DOHH2 (cell line): ENCODE data around the gene SLC9A1.
A peak's percentile ranks its signal among the peaks of the same experiment; 100 is the strongest.

Experiments used
- H3F3A ChIP-seq: fragments of 200-600 bp; sonication (generic), shearing (Covaris generic); 2 replicates; pipeline ENCODE4 v1.6.0; 2016; ENCODE audit warnings: antibody characterized with exemption, mild to moderate bottlenecking; ENCODE audit not compliant: control insufficient read depth, insufficient read depth
- H3K27ac ChIP-seq: fragments of 200-600 bp; sonication (generic); 2 replicates; pipeline ENCODE4 v1.5.1; 2014; ENCODE audit warnings: low read depth, mild to moderate bottlenecking, low read length, moderate library complexity
- H3K27me3 ChIP-seq: fragments of 200-600 bp; sonication (generic); 2 replicates; pipeline ENCODE4 v1.6.1; 2014; ENCODE audit warnings: mild to moderate bottlenecking, low read length, mixed read lengths; ENCODE audit not compliant: control insufficient read depth
- H3K36me3 ChIP-seq: fragments of 200-600 bp; sonication (generic); 2 replicates; pipeline ENCODE4 v1.6.1; 2014; ENCODE audit warnings: mild to moderate bottlenecking, low read length, moderate library complexity, mixed read lengths; ENCODE audit not compliant: control insufficient read depth
- H3K4me1 ChIP-seq: fragments of 200-600 bp; sonication (generic); 2 replicates; pipeline ENCODE4 v1.6.1; 2014; ENCODE audit warnings: mild to moderate bottlenecking, low read length, mixed read lengths; ENCODE audit not compliant: control insufficient read depth
- H3K4me2 ChIP-seq: fragments of 200-600 bp; sonication (generic); 2 replicates; pipeline ENCODE4 v1.6.0; 2014; ENCODE audit warnings: mild to moderate bottlenecking, low read length, moderate library complexity
- H3K4me3 ChIP-seq: fragments of 200-600 bp; sonication (generic); 2 replicates; pipeline ENCODE4 v1.5.1; 2014; ENCODE audit warnings: mild to moderate bottlenecking, low read length, mixed read lengths
- H3K79me2 ChIP-seq: fragments of 200-600 bp; sonication (generic); 2 replicates; pipeline ENCODE4 v1.6.1; 2014; ENCODE audit warnings: mild to moderate bottlenecking, low read length, mixed read lengths; ENCODE audit not compliant: control insufficient read depth
- H3K9me2 ChIP-seq: fragments of 200-600 bp; sonication (generic); replicated peaks from 2 replicates; pipeline ENCODE4 v1.6.1; 2014; ENCODE audit warnings: mild to moderate bottlenecking, low read length, mixed read lengths; ENCODE audit not compliant: control insufficient read depth
- H3K9me3 ChIP-seq: fragments of 200-600 bp; sonication (generic); 2 replicates; pipeline ENCODE4 v1.6.1; 2014; ENCODE audit warnings: antibody characterized with exemption, low read length, mixed read lengths; ENCODE audit not compliant: control insufficient read depth, insufficient read depth
- H4K20me1 ChIP-seq: fragments of 200-600 bp; sonication (generic); 2 replicates; pipeline ENCODE4 v1.6.0; 2014; ENCODE audit warnings: low read depth, mild to moderate bottlenecking, antibody characterized with exemption, low read length, moderate library complexity; ENCODE audit not compliant: control insufficient read depth, insufficient read depth
- EZH2phosphoT487 ChIP-seq: fragments of 200-600 bp; sonication (generic); IDR thresholded peaks from 2 replicates; pipeline ENCODE4 v1.6.1; 2017; ENCODE audit warnings: borderline replicate concordance, mild to moderate bottlenecking, antibody characterized with exemption, low read length, moderate library complexity, mixed read lengths
- TF ChIP-seq, protein P1 (sequence below): fragments of 200-600 bp; sonication (generic); IDR thresholded peaks from one replicate; pipeline ENCODE4 v1.5.1; 2014; ENCODE audit warnings: antibody characterized with exemption, mild to moderate bottlenecking, low read depth, low read length; ENCODE audit not compliant: poor library complexity, severe bottlenecking

The SLC9A1 gene

GRCh38 chr1:27101054-27101491 is 53.9 kb downstream of the SLC9A1 start:
- Histone ChIP-seq H3K4me1 (peaks cover 19% of the 10 kb centered on the region), H3K4me3 (no peak overlapping the region), H3K27ac (no peak overlapping the region), H4K20me1 (no peaks in the 10 kb centered on the region), H3K36me3 (peaks cover 9% of the 10 kb centered on the region), H3K79me2 (no peaks in the 10 kb centered on the region), H3K9me3 (no peaks in the 10 kb centered on the region), H3K4me2 (no peak overlapping the region), H3K9me2 (no peaks in the 10 kb centered on the region), H3F3A (peaks cover 7% of the 10 kb centered on the region), H3K27me3 (no peaks in the 10 kb centered on the region)
- TF ChIP-seq, protein P1, sequence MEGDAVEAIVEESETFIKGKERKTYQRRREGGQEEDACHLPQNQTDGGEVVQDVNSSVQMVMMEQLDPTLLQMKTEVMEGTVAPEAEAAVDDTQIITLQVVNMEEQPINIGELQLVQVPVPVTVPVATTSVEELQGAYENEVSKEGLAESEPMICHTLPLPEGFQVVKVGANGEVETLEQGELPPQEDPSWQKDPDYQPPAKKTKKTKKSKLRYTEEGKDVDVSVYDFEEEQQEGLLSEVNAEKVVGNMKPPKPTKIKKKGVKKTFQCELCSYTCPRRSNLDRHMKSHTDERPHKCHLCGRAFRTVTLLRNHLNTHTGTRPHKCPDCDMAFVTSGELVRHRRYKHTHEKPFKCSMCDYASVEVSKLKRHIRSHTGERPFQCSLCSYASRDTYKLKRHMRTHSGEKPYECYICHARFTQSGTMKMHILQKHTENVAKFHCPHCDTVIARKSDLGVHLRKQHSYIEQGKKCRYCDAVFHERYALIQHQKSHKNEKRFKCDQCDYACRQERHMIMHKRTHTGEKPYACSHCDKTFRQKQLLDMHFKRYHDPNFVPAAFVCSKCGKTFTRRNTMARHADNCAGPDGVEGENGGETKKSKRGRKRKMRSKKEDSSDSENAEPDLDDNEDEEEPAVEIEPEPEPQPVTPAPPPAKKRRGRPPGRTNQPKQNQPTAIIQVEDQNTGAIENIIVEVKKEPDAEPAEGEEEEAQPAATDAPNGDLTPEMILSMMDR: no peak
- TF ChIP-seq EZH2phosphoT487: no peak

DNA sequence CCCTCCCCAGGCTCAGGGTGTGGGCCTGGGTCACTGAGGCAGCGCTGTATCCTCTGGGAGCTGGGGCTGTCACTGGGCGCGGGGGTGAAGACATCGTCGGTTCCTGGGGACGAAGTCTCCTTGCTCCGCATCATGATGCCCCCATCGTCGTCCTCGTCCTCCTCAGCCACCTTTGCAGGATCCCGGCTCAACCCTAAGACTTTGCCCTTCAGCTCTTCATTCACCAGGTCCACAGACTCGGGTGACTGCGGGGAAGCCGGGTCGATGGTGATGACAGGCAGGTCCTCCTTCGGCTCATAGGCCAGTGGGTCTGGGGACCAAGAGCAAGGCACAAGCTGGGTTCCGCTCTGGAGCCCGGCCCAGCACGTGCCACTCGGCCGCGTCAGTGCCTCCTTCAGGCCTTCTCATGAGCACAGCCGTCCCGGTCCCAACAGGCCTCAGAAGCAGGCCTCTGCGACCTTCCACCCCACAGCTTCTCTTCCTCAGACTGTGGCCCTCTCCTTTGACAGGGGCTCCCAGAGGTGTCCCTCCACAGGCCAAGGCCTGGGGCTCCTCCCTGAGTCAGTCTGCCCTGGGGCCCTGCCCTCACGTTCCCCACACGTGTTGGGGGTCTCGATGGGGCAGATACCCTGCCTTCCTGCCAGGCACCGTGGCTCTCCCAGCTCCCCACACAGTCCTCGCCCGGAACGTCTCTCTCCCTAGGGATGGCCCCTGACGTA is 54.4 kb downstream of the SLC9A1 start:
- Histone ChIP-seq H4K20me1 (no peaks in the 10 kb centered on the region), H3K79me2 (no peaks in the 10 kb centered on the region), H3K9me3 (no peaks in the 10 kb centered on the region), H3K4me1 (peaks cover 17% of the 10 kb centered on the region), H3K36me3 (peaks cover 5% of the 10 kb centered on the region; the same call in 1 of the 2 replicates), H3K4me2 (no peak overlapping the region), H3F3A (peaks cover 4% of the 10 kb centered on the region; the same call in 1 of the 2 replicates), H3K27me3 (no peaks in the 10 kb centered on the region), H3K27ac (no peak overlapping the region), H3K9me2 (no peaks in the 10 kb centered on the region), H3K4me3 (no peak overlapping the region)
- no peak for TF ChIP-seq EZH2phosphoT487
- TF ChIP-seq, protein P1: no peak

- H3K4me1 ChIP-seq: peaks cover 17% of the 10 kb centered on the region
- H3K27me3 ChIP-seq: no peaks in the 10 kb centered on the region
- no peak overlapping the region; the same call in 1 of the 2 replicates for H3K4me3 ChIP-seq
- H3K27ac ChIP-seq: no peak overlapping the region
- H4K20me1 ChIP-seq: no peaks in the 10 kb centered on the region
- peaks cover 4% of the 10 kb centered on the region; the same call in 1 of the 2 replicates for H3F3A ChIP-seq
- no peaks in the 10 kb centered on the region for H3K79me2 ChIP-seq
- no peak for TF ChIP-seq EZH2phosphoT487
- no peaks in the 10 kb centered on the region for H3K9me3 ChIP-seq
- peak overlapping the region; percentile 45 for H3K4me2 ChIP-seq
- H3K9me2 ChIP-seq: no peaks in the 10 kb centered on the region
- peaks cover 5% of the 10 kb centered on the region; the same call in 1 of the 2 replicates for H3K36me3 ChIP-seq
Observed at GRCh38 chr1:27099587-27100334, 55.2 kb downstream of the SLC9A1 start.
